Measurements from ENCODE around the gene PTPRK.

The PTPRK gene

DNA sequence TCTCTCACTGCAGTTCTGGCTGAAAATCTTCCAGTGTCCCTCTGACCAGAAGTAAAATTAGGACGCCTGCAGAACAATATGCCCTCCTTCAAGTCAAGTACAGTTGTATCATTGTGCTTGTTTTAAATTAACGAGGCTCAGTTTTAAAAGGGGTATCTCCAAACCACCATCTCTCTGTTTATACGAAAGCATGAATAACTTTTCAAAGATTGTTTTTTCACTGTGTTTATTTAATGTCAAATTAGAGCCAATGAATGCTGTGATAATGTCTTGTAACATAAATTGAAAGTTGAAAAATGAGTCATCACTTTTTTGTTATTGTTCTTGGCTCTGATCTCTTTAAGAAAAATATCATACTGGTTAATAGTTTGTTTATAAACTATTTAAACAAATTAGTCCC lies 388.8 kb downstream of the PTPRK start:
- H3K4me3 ChIP-seq (ENCODE audit: low read depth, low read length), result no peak overlapping the region
- DNase-seq (ENCODE audit: low read depth), result peak; percentile 2
- TF ChIP-seq, protein P1, sequence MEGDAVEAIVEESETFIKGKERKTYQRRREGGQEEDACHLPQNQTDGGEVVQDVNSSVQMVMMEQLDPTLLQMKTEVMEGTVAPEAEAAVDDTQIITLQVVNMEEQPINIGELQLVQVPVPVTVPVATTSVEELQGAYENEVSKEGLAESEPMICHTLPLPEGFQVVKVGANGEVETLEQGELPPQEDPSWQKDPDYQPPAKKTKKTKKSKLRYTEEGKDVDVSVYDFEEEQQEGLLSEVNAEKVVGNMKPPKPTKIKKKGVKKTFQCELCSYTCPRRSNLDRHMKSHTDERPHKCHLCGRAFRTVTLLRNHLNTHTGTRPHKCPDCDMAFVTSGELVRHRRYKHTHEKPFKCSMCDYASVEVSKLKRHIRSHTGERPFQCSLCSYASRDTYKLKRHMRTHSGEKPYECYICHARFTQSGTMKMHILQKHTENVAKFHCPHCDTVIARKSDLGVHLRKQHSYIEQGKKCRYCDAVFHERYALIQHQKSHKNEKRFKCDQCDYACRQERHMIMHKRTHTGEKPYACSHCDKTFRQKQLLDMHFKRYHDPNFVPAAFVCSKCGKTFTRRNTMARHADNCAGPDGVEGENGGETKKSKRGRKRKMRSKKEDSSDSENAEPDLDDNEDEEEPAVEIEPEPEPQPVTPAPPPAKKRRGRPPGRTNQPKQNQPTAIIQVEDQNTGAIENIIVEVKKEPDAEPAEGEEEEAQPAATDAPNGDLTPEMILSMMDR (IDR thresholded peaks at IDR 0.05; ENCODE audit: control insufficient read depth, extremely low read depth, insufficient read depth), result no peak

DNA sequence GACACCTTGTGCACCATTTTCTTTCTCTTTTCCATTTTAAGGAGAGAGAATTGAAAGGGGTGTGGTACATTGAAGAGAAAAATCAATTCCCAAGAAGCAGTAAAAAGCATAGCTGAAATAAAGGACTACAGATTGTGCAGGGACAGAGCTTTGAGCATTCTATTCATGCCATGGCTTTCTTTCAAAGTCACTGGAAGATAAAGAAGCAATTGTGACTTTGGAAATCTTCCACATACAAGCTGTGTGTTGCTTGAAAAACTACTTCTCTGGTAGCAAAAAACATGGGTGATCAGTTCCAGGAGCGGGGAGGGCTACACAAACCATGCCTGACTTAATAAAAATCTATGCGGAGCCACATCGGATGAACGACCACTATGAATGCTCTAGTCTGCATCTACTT lies 389.4 kb downstream of the PTPRK start:
- no peak for DNase-seq (ENCODE audit: low read depth)
- TF ChIP-seq, protein P1 (IDR thresholded peaks at IDR 0.05; ENCODE audit: control insufficient read depth, extremely low read depth, insufficient read depth), result no peak

GRCh38 chr6:128129679-128130078 lies 390.7 kb downstream of the PTPRK start:
- H3K4me3 ChIP-seq (ENCODE audit: low read depth, low read length), result no peak overlapping the region
- TF ChIP-seq, protein P1 (IDR thresholded peaks at IDR 0.05; ENCODE audit: control insufficient read depth, extremely low read depth, insufficient read depth), result no peak
- DNase-seq (ENCODE audit: low read depth), result no peak

More for the DNA sequence above, 389.4 kb downstream of the PTPRK start:
- no peak overlapping the region for H3K4me3 ChIP-seq (ENCODE audit: low read depth, low read length)

- TF ChIP-seq, protein P1 (IDR thresholded peaks at IDR 0.05; ENCODE audit: control insufficient read depth, extremely low read depth, insufficient read depth), result no peak
- DNase-seq (ENCODE audit: low read depth), result no peak
- no peak overlapping the region for H3K4me3 ChIP-seq (ENCODE audit: low read depth, low read length)
Measured at GRCh38 chr6:128127650-128128049, 392.7 kb downstream of the PTPRK start.

- DNase-seq (ENCODE audit: low read depth), result no peak
- no peak overlapping the region for H3K4me3 ChIP-seq (ENCODE audit: low read depth, low read length)
Measured at GRCh38 chr6:128124713-128125112, 395.7 kb downstream of the PTPRK start.

DNA sequence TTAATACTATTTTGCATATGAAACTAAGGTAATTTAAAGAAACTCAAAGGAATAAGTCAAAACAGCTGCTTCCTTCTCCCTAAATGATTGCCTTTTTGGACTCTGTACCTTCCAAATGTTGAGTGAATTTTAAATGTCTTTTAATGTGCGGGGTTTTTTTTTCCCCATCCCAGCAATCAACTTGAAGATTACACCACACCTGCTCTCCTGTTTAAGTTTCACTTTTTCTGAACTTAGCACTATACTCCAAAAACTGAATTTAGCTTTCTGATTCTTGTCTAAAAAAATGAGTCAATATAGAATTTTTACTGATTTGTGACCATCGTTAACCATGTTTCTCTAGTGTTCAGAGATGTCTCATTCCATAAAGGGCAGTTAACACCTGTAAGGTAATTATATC lies 398.8 kb downstream of the PTPRK start:
- TF ChIP-seq, protein P1 (IDR thresholded peaks at IDR 0.05; ENCODE audit: control insufficient read depth, extremely low read depth, insufficient read depth), result no peak
- H3K4me3 ChIP-seq (ENCODE audit: low read depth, low read length), result no peak overlapping the region
- DNase-seq (ENCODE audit: low read depth), result no peak

More at GRCh38 chr6:128124713-128125112, 395.7 kb downstream of the PTPRK start:
- TF ChIP-seq, protein P1 (IDR thresholded peaks at IDR 0.05; ENCODE audit: control insufficient read depth, extremely low read depth, insufficient read depth), result no peak

DNA sequence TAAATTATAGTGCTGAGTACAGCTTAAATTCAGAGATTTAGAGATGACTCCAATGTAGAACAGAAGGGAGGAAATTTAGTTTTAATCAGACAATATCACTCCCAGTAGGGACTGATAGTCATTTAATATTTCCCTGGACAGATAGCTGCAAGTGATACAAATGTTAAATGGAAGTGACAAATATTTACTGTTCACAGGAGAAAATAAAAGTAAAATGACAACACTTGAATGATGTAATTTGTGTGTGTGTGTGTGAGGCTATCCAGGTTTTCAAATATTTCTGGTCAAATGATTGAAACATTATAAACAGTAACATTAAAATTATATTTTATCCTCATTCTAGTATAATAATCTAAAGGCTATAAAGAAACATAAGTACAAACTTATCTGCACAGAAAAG lies 399.2 kb downstream of the PTPRK start:
- DNase-seq (ENCODE audit: low read depth), result no peak
- TF ChIP-seq, protein P1 (IDR thresholded peaks at IDR 0.05; ENCODE audit: control insufficient read depth, extremely low read depth, insufficient read depth), result no peak
- H3K4me3 ChIP-seq (ENCODE audit: low read depth, low read length), result no peak overlapping the region

Measured in LNCaP clone FGC (cell line).